Upper lobe of left lung (tissue), 6 donors: ENCODE results near the gene SYP. TPM values are rescaled to one million over a fixed set of nuclear protein-coding genes. Genes with fewer than 3 reads are reported as not detected.

ENCODE experiments used
- ATAC-seq, 2 donors: fragments of 200-7000 bp; cut with Tn5 transposase; one replicate each; pipeline ENCODE4 v1.9.1; 2022; ENCODE audit warnings: mild to moderate bottlenecking in 2 of 2, moderate library complexity in 2 of 2; ENCODE audit not compliant: low FRiP score in 2 of 2
- DNase-seq, 2 donors: peaks; one replicate each; pipeline ENCODE4 v3.0.0-alpha.2; 2019 to 2020
- H3K27ac ChIP-seq, 4 donors: fragments of 200-600 bp; sonication (generic); one replicate each; pipeline ENCODE4 v1.5.1; 2016 to 2019
- H3K27me3 ChIP-seq, 4 donors: fragments of 200-600 bp; sonication (generic); one replicate each; pipeline ENCODE4 v1.5.1; 2017 to 2019
- H3K36me3 ChIP-seq, 4 donors: fragments of 200-600 bp; sonication (generic); one replicate each; pipeline ENCODE4 v1.5.1; 2016 to 2019
- H3K4me1 ChIP-seq, 4 donors: fragments of 200-600 bp; sonication (generic); one replicate each; pipeline ENCODE4 v1.5.1; 2018 to 2019
- H3K4me3 ChIP-seq, 4 donors: fragments of 200-600 bp; sonication (generic); one replicate each; pipeline ENCODE4 v1.5.1; 2017 to 2019; ENCODE audit warnings: mild to moderate bottlenecking in 2 of 4, moderate library complexity in 1 of 4
- H3K9me3 ChIP-seq, 4 donors: fragments of 200-600 bp; sonication (generic); one replicate each; pipeline ENCODE4 v1.5.1; 2018 to 2019
- CTCF ChIP-seq, 6 experiments: fragments of 450-650 bp in 4 of 6; fragments of 200-600 bp in 2 of 6; sonication (generic) in 2 of 6; IDR thresholded peaks; one replicate each; pipeline ENCODE4 v1.5.1; 2016 to 2019; ENCODE audit warnings: antibody characterized with exemption in 6 of 6
- EP300 ChIP-seq, 4 donors: sonication (generic); formaldehyde crosslinking; IDR thresholded peaks; one replicate each; pipeline ENCODE4 v1.5.1; 2017; ENCODE audit warnings: antibody characterized with exemption in 4 of 4, control low read depth in 2 of 4
- POLR2A ChIP-seq, 4 donors: fragments of 450-650 bp; IDR thresholded peaks; one replicate each; pipeline ENCODE4 v1.5.1; 2016 to 2017; ENCODE audit warnings: antibody characterized with exemption in 4 of 4, mild to moderate bottlenecking in 2 of 4
- POLR2AphosphoS5 ChIP-seq, 2 donors: sonication (generic); formaldehyde crosslinking; IDR thresholded peaks; one replicate each; pipeline ENCODE4 v1.5.1; 2017; ENCODE audit warnings: antibody characterized with exemption in 2 of 2
- WGBS, 2 donors: methylation state at CpG; one replicate each; pipeline ENCODE4 v1.1.5; 2017 to 2018; 5-methylcytosine and 5-hydroxymethylcytosine counted together
- total RNA-seq, 6 donors: library from RNA; depleted of rRNA in 4 of 6; stranded (reverse); fragments of >200 nt in 4 of 6; gene quantifications; one replicate each; pipeline versions ENCODE4 v1.1.0 to v1.2.1, GENCODE V29; 2016 to 2021
- donor health status: DM: no; HTN: no; CAD: no; lungs with moderate emphysema.
- donor health status: DM: no; HTN: yes; CAD: no; lungs with severe emphysema.

SYP gene
- total RNA-seq, 6 donors from 2014 or later: 2.1 to 8.0 (median 4.3) TPM

GRCh38 chrX:49214416-49214815 is 14.4 kb upstream of the SYP start:
- Histone ChIP-seq H3K27me3 (no peaks in the 10 kb centered on the region), H3K27ac (no peak overlapping the region), H3K4me1 (no peaks in the 10 kb centered on the region), H3K4me3 (no peak overlapping the region), H3K9me3 (no peaks in the 10 kb centered on the region), H3K36me3 (no peaks in the 10 kb centered on the region)
- no peak for DNase-seq
- no peak for TF ChIP-seq POLR2AphosphoS5 (IDR thresholded peaks at IDR 0.05)
- no peak for TF ChIP-seq EP300 (IDR thresholded peaks at IDR 0.05)
- no peak for TF ChIP-seq CTCF (IDR thresholded peaks at IDR 0.05)
- no peak for ATAC-seq
- 84 to 87% methylated on average over 2 of the region's 2 CpGs for WGBS, 2 donors

GRCh38 chrX:49212861-49213260 is 12.9 kb upstream of the SYP start:
- ATAC-seq (no peak), DNase-seq (no peak)
- Histone ChIP-seq H3K27ac (no peak overlapping the region), H3K36me3 (no peaks in the 10 kb centered on the region), H3K9me3 (no peaks in the 10 kb centered on the region), H3K4me1 (no peaks in the 10 kb centered on the region), H3K27me3 (no peaks in the 10 kb centered on the region), H3K4me3 (no peak overlapping the region)
- WGBS, 2 donors: 63 to 83% methylated on average over 1 of the region's 1 CpG
- TF ChIP-seq POLR2A (IDR thresholded peaks at IDR 0.05) (no peak), POLR2AphosphoS5 (IDR thresholded peaks at IDR 0.05) (no peak), CTCF (IDR thresholded peaks at IDR 0.05) (no peak), EP300 (IDR thresholded peaks at IDR 0.05) (no peak)

GRCh38 chrX:49212209-49212608 is 12.2 kb upstream of the SYP start:
- no peaks in the 10 kb centered on the region for H3K36me3 ChIP-seq
- 73 to 83% methylated on average over 1 to 2 of the region's 2 CpGs for WGBS, 2 donors
- TF ChIP-seq POLR2A (IDR thresholded peaks at IDR 0.05): no peak
- no peak for TF ChIP-seq EP300 (IDR thresholded peaks at IDR 0.05)
- TF ChIP-seq POLR2AphosphoS5 (IDR thresholded peaks at IDR 0.05): no peak
- no peak for TF ChIP-seq CTCF (IDR thresholded peaks at IDR 0.05)

GRCh38 chrX:49211074-49211473 is 11.1 kb upstream of the SYP start:
- Histone ChIP-seq H3K9me3 (no peaks in the 10 kb centered on the region), H3K27ac (no peak overlapping the region), H3K4me1 (no peaks in the 10 kb centered on the region), H3K36me3 (no peaks in the 10 kb centered on the region), H3K4me3 (no peak overlapping the region), H3K27me3 (no peaks in the 10 kb centered on the region)
- DNase-seq (no peak), ATAC-seq (no peak)
- 81% methylated on average over 9 of the region's 9 CpGs; no CpG with 5 or more reads in 1 of the 2 donors for WGBS, 2 donors
- TF ChIP-seq CTCF (IDR thresholded peaks at IDR 0.05) (no peak), EP300 (IDR thresholded peaks at IDR 0.05) (no peak), POLR2A (IDR thresholded peaks at IDR 0.05) (no peak), POLR2AphosphoS5 (IDR thresholded peaks at IDR 0.05) (no peak)

More at GRCh38 chrX:49212209-49212608, 12.2 kb upstream of the SYP start:
- Histone ChIP-seq H3K27ac (no peak overlapping the region), H3K4me3 (no peak overlapping the region), H3K27me3 (no peaks in the 10 kb centered on the region), H3K9me3 (no peaks in the 10 kb centered on the region), H3K4me1 (no peaks in the 10 kb centered on the region)
- ATAC-seq: no peak
- DNase-seq: no peak

GRCh38 chrX:49210406-49210805 is 10.4 kb upstream of the SYP start:
- TF ChIP-seq POLR2A (IDR thresholded peaks at IDR 0.05) (no peak), EP300 (IDR thresholded peaks at IDR 0.05) (no peak), POLR2AphosphoS5 (IDR thresholded peaks at IDR 0.05) (no peak), CTCF (IDR thresholded peaks at IDR 0.05) (no peak)
- Histone ChIP-seq H3K27ac (no peak overlapping the region), H3K4me1 (no peaks in the 10 kb centered on the region), H3K27me3 (no peaks in the 10 kb centered on the region), H3K9me3 (no peaks in the 10 kb centered on the region), H3K4me3 (no peak overlapping the region), H3K36me3 (no peaks in the 10 kb centered on the region)
- WGBS, 2 donors: 72% methylated on average over 8 of the region's 8 CpGs; no CpG with 5 or more reads in 1 of the 2 donors
- no peak for ATAC-seq
- DNase-seq: no peak
